ENCODE results near the gene KCMF1. TPM values are rescaled to one million over a fixed set of nuclear protein-coding genes. Genes with fewer than 3 reads are reported as not detected.

Gene KCMF1
- total RNA-seq, 1 donor from 2014 or later = 63.9 TPM

- Mint-ChIP-seq H3K4me1 (peaks cover 14% of the 10 kb centered on the region), H3K27ac (no peak overlapping the region), H3K36me3 (peaks cover 13% of the 10 kb centered on the region), H3K4me3 (no peak overlapping the region), H3K27me3 (ENCODE audit: low read depth) (no peaks in the 10 kb centered on the region), H3K9me3 (no peaks in the 10 kb centered on the region)
- TF ChIP-seq CTCF (IDR thresholded peaks at IDR 0.05; ENCODE audit: unreplicated experiment) = no peak
- no peak for DNase-seq (ENCODE audit: low spot score in 2 of 2, unreplicated experiment in 2 of 2)
Measured at GRCh38 chr2:84980263-84980983, 9.5 kb downstream of the KCMF1 start.

GRCh38 chr2:84986018-84986417 lies 15.1 kb downstream of the KCMF1 start:
- TF ChIP-seq CTCF (IDR thresholded peaks at IDR 0.05; ENCODE audit: unreplicated experiment) = no peak
- H3K36me3 Mint-ChIP-seq = peaks cover 4% of the 10 kb centered on the region
- no peaks in the 10 kb centered on the region for H3K27me3 Mint-ChIP-seq (ENCODE audit: low read depth)
- DNase-seq (ENCODE audit: low spot score in 2 of 2, unreplicated experiment in 2 of 2) = no peak
- peaks cover 16% of the 10 kb centered on the region for H3K4me1 Mint-ChIP-seq
- no peaks in the 10 kb centered on the region for H3K9me3 Mint-ChIP-seq
- H3K4me3 Mint-ChIP-seq = no peak overlapping the region
- peak overlapping the region; percentile 63 for H3K27ac Mint-ChIP-seq

GRCh38 chr2:84989422-84989821 lies 18.5 kb downstream of the KCMF1 start:
- Mint-ChIP-seq H3K4me1 (peaks cover 13% of the 10 kb centered on the region), H3K4me3 (no peak overlapping the region), H3K9me3 (no peaks in the 10 kb centered on the region), H3K36me3 (peaks cover 2% of the 10 kb centered on the region), H3K27me3 (ENCODE audit: low read depth) (no peaks in the 10 kb centered on the region), H3K27ac (no peak overlapping the region)
- DNase-seq (ENCODE audit: low spot score in 2 of 2, unreplicated experiment in 2 of 2) = no peak
- no peak for TF ChIP-seq CTCF (IDR thresholded peaks at IDR 0.05; ENCODE audit: unreplicated experiment)

GRCh38 chr2:84989927-84990326 lies 19.0 kb downstream of the KCMF1 start:
- no peak overlapping the region for H3K4me3 Mint-ChIP-seq
- H3K4me1 Mint-ChIP-seq = peaks cover 13% of the 10 kb centered on the region
- no peak for DNase-seq (ENCODE audit: low spot score in 2 of 2, unreplicated experiment in 2 of 2)
- H3K27ac Mint-ChIP-seq = no peak overlapping the region
- H3K36me3 Mint-ChIP-seq = peaks cover 2% of the 10 kb centered on the region
- no peak for TF ChIP-seq CTCF (IDR thresholded peaks at IDR 0.05; ENCODE audit: unreplicated experiment)
- H3K9me3 Mint-ChIP-seq = no peaks in the 10 kb centered on the region
- H3K27me3 Mint-ChIP-seq (ENCODE audit: low read depth) = no peaks in the 10 kb centered on the region

GRCh38 chr2:84991404-84992160 lies 20.6 kb downstream of the KCMF1 start:
- Mint-ChIP-seq H3K27me3 (ENCODE audit: low read depth) (no peaks in the 10 kb centered on the region), H3K4me3 (no peak overlapping the region), H3K36me3 (peaks cover 2% of the 10 kb centered on the region), H3K9me3 (no peaks in the 10 kb centered on the region), H3K4me1 (peaks cover 12% of the 10 kb centered on the region), H3K27ac (no peak overlapping the region)
- DNase-seq (ENCODE audit: low spot score in 2 of 2, unreplicated experiment in 2 of 2) = no peak
- no peak for TF ChIP-seq CTCF (IDR thresholded peaks at IDR 0.05; ENCODE audit: unreplicated experiment)

Data from mesothelial cell of epicardium (in vitro differentiated cells).